Limb (tissue), 2 donors: ENCODE measurements around the gene OR2A7.
"Not testable (repeated sequence)": the region's sequence is repeated elsewhere in the genome, so short reads cannot be mapped to it uniquely, and the experiment has no call there.

Source experiments
- DNase-seq, 2 donors: peaks; one replicate each; pipeline ENCODE4 v3.0.0-alpha.2; 2016; ENCODE audit errors: extremely low spot score in 2 of 2

OR2A7 gene

GRCh38 chr7:144264692-144265091 is at the start of gene OR2A7:
TSS of gene OR2A7 (minus strand) at chr7:144264792. CDS start at chr7:144259628, 5,164 bp downstream.
- not testable (repeated sequence) for DNase-seq

- DNase-seq = not testable (repeated sequence)
Observed at GRCh38 chr7:144311872-144312469, 47.4 kb upstream of the OR2A7 start, which contains the start of gene OR2A1. TSS of gene OR2A1 (plus strand) at chr7:144312419. CDS start at chr7:144318125, 5,706 bp downstream.

GRCh38 chr7:144311218-144311617 is 46.6 kb upstream of the OR2A7 start:
- DNase-seq = not testable (repeated sequence)

- not testable (repeated sequence) for DNase-seq
Observed at GRCh38 chr7:144309702-144310101, 45.1 kb upstream of the OR2A7 start.

- not testable (repeated sequence) for DNase-seq
Observed at GRCh38 chr7:144305156-144305555, 40.6 kb upstream of the OR2A7 start.

GRCh38 chr7:144303607-144304006 is 39.0 kb upstream of the OR2A7 start:
- not testable (repeated sequence) for DNase-seq

- not testable (repeated sequence) for DNase-seq
Observed at GRCh38 chr7:144302578-144303303, 38.1 kb upstream of the OR2A7 start.

GRCh38 chr7:144293794-144294499 is 29.4 kb upstream of the OR2A7 start:
- not testable (repeated sequence) for DNase-seq

GRCh38 chr7:144292384-144293161 is 28.0 kb upstream of the OR2A7 start:
- DNase-seq = not testable (repeated sequence)

- DNase-seq = not testable (repeated sequence)
Observed at GRCh38 chr7:144291607-144292006, 27.0 kb upstream of the OR2A7 start.

- not testable (repeated sequence) for DNase-seq
Observed at GRCh38 chr7:144287171-144287784, 22.7 kb upstream of the OR2A7 start.

- not testable (repeated sequence) for DNase-seq
Observed at GRCh38 chr7:144283716-144284115, 19.1 kb upstream of the OR2A7 start.

- DNase-seq = not testable (repeated sequence)
Observed at GRCh38 chr7:144282490-144282889, 17.9 kb upstream of the OR2A7 start.

GRCh38 chr7:144281981-144282380 is 17.4 kb upstream of the OR2A7 start:
- not testable (repeated sequence) for DNase-seq

GRCh38 chr7:144280010-144280409 is 15.4 kb upstream of the OR2A7 start:
- not testable (repeated sequence) for DNase-seq

GRCh38 chr7:144275281-144275680 is 10.7 kb upstream of the OR2A7 start:
- DNase-seq = not testable (repeated sequence)

- DNase-seq = not testable (repeated sequence)
Observed at GRCh38 chr7:144269188-144269587, 4.6 kb upstream of the OR2A7 start, which contains the start of gene CTAGE8. TSS of gene CTAGE8 (minus strand) at chr7:144269288. CDS start at chr7:144269250, 38 bp downstream.

- DNase-seq = not testable (repeated sequence)
Observed at GRCh38 chr7:144262128-144262527, 2.5 kb downstream of the OR2A7 start.

GRCh38 chr7:144259067-144259466 is 5.5 kb downstream of the OR2A7 start:
- DNase-seq = not testable (repeated sequence)

- peak in 1 of 2 donors; percentile 0 for DNase-seq
Observed at GRCh38 chr7:144256112-144256511, 8.5 kb downstream of the OR2A7 start.
